Mucosa of descending colon (tissue), 3 donors: ENCODE data around the gene C11orf98. TPM values are rescaled to one million over a fixed set of nuclear protein-coding genes. Genes with fewer than 3 reads are reported as not detected.
A peak's percentile ranks its signal among the peaks of the same experiment; 100 is the strongest.

Source experiments
- ATAC-seq: fragments of 200-7000 bp; cut with Tn5 transposase; one replicate; pipeline ENCODE4 v1.9.1; 2020; ENCODE audit warnings: mild to moderate bottlenecking, moderate library complexity
- DNase-seq, 3 donors: peaks; one replicate each; pipeline ENCODE4 v3.0.0-alpha.2; 2020
- H3K36me3 ChIP-seq: fragments of 200-600 bp; one replicate; pipeline ENCODE4 v1.8.0; 2021; ENCODE audit warnings: low read depth, mild to moderate bottlenecking
- H3K4me1 ChIP-seq: fragments of 200-600 bp; one replicate; pipeline ENCODE4 v1.8.0; 2021; ENCODE audit warnings: low read depth, mild to moderate bottlenecking
- H3K4me3 ChIP-seq: fragments of 200-600 bp; one replicate; pipeline ENCODE4 v1.8.0; 2021; ENCODE audit warnings: mild to moderate bottlenecking
- H3K9me3 ChIP-seq: fragments of 200-600 bp; one replicate; pipeline ENCODE4 v1.8.0; 2021; ENCODE audit warnings: mild to moderate bottlenecking
- intact Hi-C, 2 donors: fragments of 100-400 bp; cut with DNase I in 1 of 2; cut with micrococcal nuclease in 1 of 2; formaldehyde crosslinking; loops; one replicate each; pipeline versions ENCODE4 v1.11.0 to v1.11.1; 2022; cut with DNase I, micrococcal nuclease
- total RNA-seq, 3 donors: library from RNA; stranded (reverse); fragmentation: NEBNext Ultra II Directional in 2 of 3; extraction: Animal tissue kit (Norgen Biotek cat#: 25700) in 2 of 3; gene quantifications; one replicate each; pipeline versions ENCODE4 v1.2.1 to v1.2.4, GENCODE V29; 2021 to 2023
- TF ChIP-seq, protein P1 (sequence below): fragments of 200-600 bp; IDR thresholded peaks from one replicate; pipeline ENCODE4 v1.8.0; 2022; ENCODE audit warnings: antibody characterized with exemption, mild to moderate bottlenecking
- donor health status: DM: no; HTN: no; CAD: no; lungs with moderate emphysema.
- donor health status: DM: no; HTN: no; CAD: no.
- donor health status: DM: no; HTN: yes; CAD: no.

The C11orf98 gene
- total RNA-seq, 3 donors from 2014 or later, result 39.7 to 54.2 (median 53.1) TPM

GRCh38 chr11:62614275-62614674 lies 50.7 kb downstream of the C11orf98 start:
- ATAC-seq (no peak), DNase-seq (no peak)
- TF ChIP-seq, protein P1, sequence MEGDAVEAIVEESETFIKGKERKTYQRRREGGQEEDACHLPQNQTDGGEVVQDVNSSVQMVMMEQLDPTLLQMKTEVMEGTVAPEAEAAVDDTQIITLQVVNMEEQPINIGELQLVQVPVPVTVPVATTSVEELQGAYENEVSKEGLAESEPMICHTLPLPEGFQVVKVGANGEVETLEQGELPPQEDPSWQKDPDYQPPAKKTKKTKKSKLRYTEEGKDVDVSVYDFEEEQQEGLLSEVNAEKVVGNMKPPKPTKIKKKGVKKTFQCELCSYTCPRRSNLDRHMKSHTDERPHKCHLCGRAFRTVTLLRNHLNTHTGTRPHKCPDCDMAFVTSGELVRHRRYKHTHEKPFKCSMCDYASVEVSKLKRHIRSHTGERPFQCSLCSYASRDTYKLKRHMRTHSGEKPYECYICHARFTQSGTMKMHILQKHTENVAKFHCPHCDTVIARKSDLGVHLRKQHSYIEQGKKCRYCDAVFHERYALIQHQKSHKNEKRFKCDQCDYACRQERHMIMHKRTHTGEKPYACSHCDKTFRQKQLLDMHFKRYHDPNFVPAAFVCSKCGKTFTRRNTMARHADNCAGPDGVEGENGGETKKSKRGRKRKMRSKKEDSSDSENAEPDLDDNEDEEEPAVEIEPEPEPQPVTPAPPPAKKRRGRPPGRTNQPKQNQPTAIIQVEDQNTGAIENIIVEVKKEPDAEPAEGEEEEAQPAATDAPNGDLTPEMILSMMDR, result no peak
- Histone ChIP-seq H3K4me3 (no peak overlapping the region), H3K36me3 (no peaks in the 10 kb centered on the region), H3K4me1 (peaks cover 14% of the 10 kb centered on the region), H3K9me3 (no peaks in the 10 kb centered on the region)
- intact Hi-C loops, result no loop called here

DNA sequence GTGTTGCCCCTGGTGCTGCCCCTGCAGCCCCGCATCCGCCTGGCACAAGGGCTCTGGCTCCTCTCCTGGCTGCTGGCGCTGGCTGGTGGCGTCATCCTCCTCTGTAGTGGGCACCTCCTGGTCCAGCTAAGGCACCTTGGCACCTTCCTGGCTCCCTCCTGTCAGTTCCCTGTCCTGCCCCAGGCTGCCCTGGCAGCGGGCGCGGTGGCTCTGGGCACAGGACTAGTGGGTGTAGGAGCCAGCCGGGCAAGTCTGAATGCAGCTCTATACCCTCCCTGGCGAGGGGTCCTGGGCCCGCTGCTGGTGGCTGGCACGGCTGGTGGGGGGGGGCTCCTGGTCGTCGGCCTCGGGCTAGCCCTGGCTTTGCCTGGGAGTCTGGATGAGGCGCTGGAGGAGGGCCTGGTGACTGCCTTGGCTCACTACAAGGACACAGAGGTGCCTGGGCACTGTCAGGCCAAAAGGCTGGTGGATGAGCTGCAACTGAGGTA lies 51.7 kb downstream of the C11orf98 start:
- Histone ChIP-seq H3K36me3 (no peaks in the 10 kb centered on the region), H3K9me3 (no peaks in the 10 kb centered on the region), H3K4me3 (no peak overlapping the region), H3K4me1 (peaks cover 14% of the 10 kb centered on the region)
- DNase-seq, result no peak
- intact Hi-C loops, result no loop called here
- TF ChIP-seq, protein P1, result no peak
- ATAC-seq, result peak; percentile 2

Other genes with a start within 250 kb of the C11orf98 start
- not detected for gene SCGB1A1, start 246.2 kb downstream of the C11orf98 start, total RNA-seq
- 1,000 to 10,000 TPM in 1 of 3 donors, 100 to 1,000 TPM in 2; 473 to 1,283 (median 535) TPM for gene AHNAK, start 118.4 kb downstream of the C11orf98 start, total RNA-seq
- 1,000 to 10,000 TPM; 1,059 to 1,365 (median 1,164) TPM for gene EEF1G, start 91.3 kb downstream of the C11orf98 start, total RNA-seq
- 10 to 100 TPM; 11.9 to 19.8 (median 13.3) TPM for gene TUT1, start 73.7 kb downstream of the C11orf98 start, total RNA-seq
- gene MTA2, start 63.3 kb downstream of the C11orf98 start, total RNA-seq, result 10 to 100 TPM; 70.7 to 92.1 (median 89.6) TPM
- gene EML3, start 52.4 kb downstream of the C11orf98 start, total RNA-seq, result 10 to 100 TPM; 54.6 to 57.7 (median 57.7) TPM
- 10 to 100 TPM in 1 of 3 donors, 1 to 10 TPM in 2; 2.7 to 11.9 (median 3.8) TPM for gene ROM1, start 52.0 kb downstream of the C11orf98 start, total RNA-seq
- 10 to 100 TPM; 27.3 to 34.2 (median 29.1) TPM for gene B3GAT3, start 43.2 kb downstream of the C11orf98 start, total RNA-seq
- gene GANAB, start 18.6 kb downstream of the C11orf98 start, total RNA-seq, result 100 to 1,000 TPM; 202 to 232 (median 223) TPM
- gene INTS5, start 11.9 kb downstream of the C11orf98 start, total RNA-seq, result 10 to 100 TPM; 15.4 to 17.6 (median 16.7) TPM
- 10 to 100 TPM; 11.6 to 18.6 (median 13.3) TPM for gene CSKMT, start 102 bp upstream of the C11orf98 start, total RNA-seq
- 10 to 100 TPM in 2 of 3 donors, 1 to 10 TPM in 1; 9.0 to 12.1 (median 10.8) TPM for gene UQCC3, start 6.5 kb upstream of the C11orf98 start, total RNA-seq
- 10 to 100 TPM in 2 of 3 donors, 1 to 10 TPM in 1; 7.4 to 10.6 (median 10.6) TPM for gene LBHD1, start 7.1 kb upstream of the C11orf98 start, total RNA-seq
- gene UBXN1, start 13.9 kb upstream of the C11orf98 start, total RNA-seq, result 100 to 1,000 TPM in 1 of 3 donors, 10 to 100 TPM in 2; 79.2 to 138 (median 87.3) TPM
- gene LRRN4CL, start 24.3 kb upstream of the C11orf98 start, total RNA-seq, result 10 to 100 TPM in 1 of 3 donors, 1 to 10 TPM in 2; 1.2 to 11.5 (median 5.6) TPM
- gene BSCL2, start 42.2 kb upstream of the C11orf98 start, total RNA-seq, result 10 to 100 TPM; 59.0 to 63.4 (median 61.0) TPM
- 1 to 10 TPM in 1 of 3 donors, under 1 TPM in 2; 0.35 to 5.2 (median 0.92) TPM for gene GNG3, start 42.5 kb upstream of the C11orf98 start, total RNA-seq
- 10 to 100 TPM; 53.0 to 70.3 (median 58.6) TPM for gene HNRNPUL2, start 62.2 kb upstream of the C11orf98 start, total RNA-seq
- 10 to 100 TPM; 27.7 to 31.8 (median 29.3) TPM for gene TTC9C, start 63.3 kb upstream of the C11orf98 start, total RNA-seq
- gene ZBTB3, start 89.0 kb upstream of the C11orf98 start, total RNA-seq, result 10 to 100 TPM; 10.9 to 15.6 (median 13.0) TPM
- gene POLR2G, start 96.4 kb upstream of the C11orf98 start, total RNA-seq, result 10 to 100 TPM; 39.4 to 49.6 (median 41.5) TPM
- 10 to 100 TPM; 17.0 to 23.5 (median 17.1) TPM for gene TAF6L, start 106.2 kb upstream of the C11orf98 start, total RNA-seq
- 10 to 100 TPM; 39.8 to 62.2 (median 54.0) TPM for gene TMEM179B, start 122.2 kb upstream of the C11orf98 start, total RNA-seq
- 10 to 100 TPM; 12.8 to 16.6 (median 14.8) TPM for gene TMEM223, start 126.8 kb upstream of the C11orf98 start, total RNA-seq
- gene NXF1, start 140.2 kb upstream of the C11orf98 start, total RNA-seq, result 100 to 1,000 TPM in 1 of 3 donors, 10 to 100 TPM in 2; 46.7 to 103 (median 55.0) TPM
- 10 to 100 TPM; 38.7 to 44.3 (median 41.7) TPM for gene STX5, start 166.8 kb upstream of the C11orf98 start, total RNA-seq
- gene TEX54, start 167.6 kb upstream of the C11orf98 start, total RNA-seq, result not detected
- 10 to 100 TPM; 35.0 to 42.4 (median 38.8) TPM for gene WDR74, start 174.4 kb upstream of the C11orf98 start, total RNA-seq
- 100 to 1,000 TPM; 116 to 127 (median 124) TPM for gene SLC3A2, start 215.7 kb upstream of the C11orf98 start, total RNA-seq